ENCODE results near the gene SDHAF1. TPM values are rescaled to one million over a fixed set of nuclear protein-coding genes. Genes with fewer than 3 reads are reported as not detected.

Gene SDHAF1
- total RNA-seq, 1 donor from 2014 or later = 23.2 TPM

DNA sequence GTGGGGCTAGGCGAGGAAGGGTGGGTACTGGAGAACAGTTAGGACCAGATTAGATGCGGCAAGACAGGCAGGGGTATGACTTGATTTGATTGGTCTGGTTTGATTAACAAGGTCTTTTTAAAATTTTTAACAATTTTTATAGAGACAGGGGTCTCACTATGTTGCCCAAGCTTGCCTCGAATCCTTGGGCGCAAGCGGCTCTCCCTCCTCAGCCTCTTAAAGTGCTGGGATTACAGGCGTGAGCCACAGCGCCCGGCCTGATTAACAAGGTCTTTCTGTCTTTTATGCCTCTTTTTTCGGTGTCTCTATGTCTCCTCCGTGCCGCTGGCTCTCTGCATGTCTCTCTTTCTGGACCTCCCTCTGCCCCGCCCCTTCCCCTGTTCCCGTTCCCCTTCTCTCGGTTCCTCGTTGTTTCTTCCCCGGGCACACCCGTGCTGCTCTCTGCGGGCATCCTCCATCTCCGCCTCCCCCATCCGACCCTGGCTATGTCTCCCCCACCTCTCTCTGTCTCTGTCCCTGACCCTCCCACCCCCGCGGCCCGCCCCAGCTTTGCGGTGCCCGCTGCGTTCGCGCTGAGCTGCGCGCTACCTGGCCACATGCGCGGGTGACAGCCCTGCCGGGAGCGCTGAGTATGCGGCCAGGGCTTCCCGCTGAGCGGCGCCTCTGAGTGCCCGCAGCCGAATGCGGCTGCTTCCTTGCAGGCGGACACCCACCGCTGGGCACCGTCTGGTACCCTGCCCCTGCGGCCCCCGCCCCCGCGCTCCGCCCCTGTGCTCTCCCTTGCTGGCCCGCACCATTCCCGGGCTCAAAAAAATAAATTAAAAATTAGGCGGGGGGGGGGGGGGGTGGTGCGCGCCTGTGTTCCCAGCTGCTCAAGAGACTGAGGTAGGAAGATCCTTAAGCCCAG is 8.1 kb upstream of the SDHAF1 start:
- TF ChIP-seq, protein P1, sequence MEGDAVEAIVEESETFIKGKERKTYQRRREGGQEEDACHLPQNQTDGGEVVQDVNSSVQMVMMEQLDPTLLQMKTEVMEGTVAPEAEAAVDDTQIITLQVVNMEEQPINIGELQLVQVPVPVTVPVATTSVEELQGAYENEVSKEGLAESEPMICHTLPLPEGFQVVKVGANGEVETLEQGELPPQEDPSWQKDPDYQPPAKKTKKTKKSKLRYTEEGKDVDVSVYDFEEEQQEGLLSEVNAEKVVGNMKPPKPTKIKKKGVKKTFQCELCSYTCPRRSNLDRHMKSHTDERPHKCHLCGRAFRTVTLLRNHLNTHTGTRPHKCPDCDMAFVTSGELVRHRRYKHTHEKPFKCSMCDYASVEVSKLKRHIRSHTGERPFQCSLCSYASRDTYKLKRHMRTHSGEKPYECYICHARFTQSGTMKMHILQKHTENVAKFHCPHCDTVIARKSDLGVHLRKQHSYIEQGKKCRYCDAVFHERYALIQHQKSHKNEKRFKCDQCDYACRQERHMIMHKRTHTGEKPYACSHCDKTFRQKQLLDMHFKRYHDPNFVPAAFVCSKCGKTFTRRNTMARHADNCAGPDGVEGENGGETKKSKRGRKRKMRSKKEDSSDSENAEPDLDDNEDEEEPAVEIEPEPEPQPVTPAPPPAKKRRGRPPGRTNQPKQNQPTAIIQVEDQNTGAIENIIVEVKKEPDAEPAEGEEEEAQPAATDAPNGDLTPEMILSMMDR (conservative IDR thresholded peaks at IDR 0.05; ENCODE audit: low read depth, low read length) = no peak
- DNase-seq (ENCODE audit: low read depth) = no peak
- peak overlapping the region; percentile 23 for H3K4me3 ChIP-seq (ENCODE audit: low read depth, low read length)

DNA sequence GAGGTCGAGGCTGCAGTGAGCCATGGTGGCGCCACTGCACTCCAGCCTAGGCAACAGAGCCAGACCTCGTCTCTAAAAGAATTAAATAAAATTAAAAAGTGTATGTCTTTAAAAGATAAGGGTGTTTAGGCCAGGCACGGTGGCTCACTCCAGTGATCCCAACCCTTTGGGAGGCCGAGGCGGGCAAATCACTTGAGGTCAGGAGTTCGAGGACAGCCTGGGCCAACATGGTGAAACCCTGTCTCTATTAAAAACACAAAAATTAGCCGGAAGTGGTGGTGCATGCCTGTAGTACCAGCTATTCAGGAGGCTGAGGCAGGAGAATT is 7.5 kb upstream of the SDHAF1 start:
- TF ChIP-seq, protein P1 (conservative IDR thresholded peaks at IDR 0.05; ENCODE audit: low read depth, low read length) = no peak
- no peak for DNase-seq (ENCODE audit: low read depth)
- no peak overlapping the region for H3K4me3 ChIP-seq (ENCODE audit: low read depth, low read length)

DNA sequence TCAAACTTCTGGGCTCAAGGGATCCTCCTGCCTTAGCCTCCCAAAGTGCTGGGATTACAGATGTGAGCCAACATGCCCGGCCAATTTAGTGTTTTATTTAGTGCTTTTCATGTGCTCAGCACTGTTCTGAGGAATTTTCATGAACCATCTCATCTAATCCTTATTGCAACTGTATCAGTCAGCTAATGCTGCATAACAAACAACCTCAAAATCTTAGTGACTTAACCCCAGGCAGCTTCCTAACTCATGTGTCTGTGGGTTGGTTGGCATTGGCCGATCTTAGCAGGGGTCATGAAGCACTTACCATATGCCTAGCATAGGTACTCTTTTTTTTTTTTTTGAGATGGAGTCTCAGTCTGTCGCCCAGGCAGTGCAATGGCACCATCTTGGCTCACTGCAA is 6.2 kb upstream of the SDHAF1 start:
- no peak for DNase-seq (ENCODE audit: low read depth)
- no peak overlapping the region for H3K4me3 ChIP-seq (ENCODE audit: low read depth, low read length)
- TF ChIP-seq, protein P1 (conservative IDR thresholded peaks at IDR 0.05; ENCODE audit: low read depth, low read length) = no peak

DNA sequence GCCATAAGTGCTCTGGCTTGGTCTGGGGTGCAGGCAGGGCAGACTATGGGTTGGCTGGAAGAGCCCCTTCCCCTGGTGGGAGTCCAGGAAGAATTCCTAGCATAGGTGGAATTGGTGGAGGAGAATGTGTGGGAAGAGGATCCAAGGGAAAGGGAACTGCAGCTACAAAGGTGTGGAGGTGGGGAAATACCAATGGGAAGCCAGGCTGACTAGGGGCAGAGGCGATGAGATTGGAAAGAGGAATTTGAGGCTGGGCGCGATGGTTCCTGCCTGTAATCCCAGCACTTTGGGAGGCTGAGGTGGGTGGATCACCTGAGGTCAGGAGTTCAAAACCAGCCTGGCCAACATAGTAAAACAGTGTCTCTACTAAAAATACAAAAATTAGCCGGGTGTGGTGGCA is 4.8 kb upstream of the SDHAF1 start:
- TF ChIP-seq, protein P1 (conservative IDR thresholded peaks at IDR 0.05; ENCODE audit: low read depth, low read length) = no peak
- H3K4me3 ChIP-seq (ENCODE audit: low read depth, low read length) = no peak overlapping the region
- DNase-seq (ENCODE audit: low read depth) = no peak

DNA sequence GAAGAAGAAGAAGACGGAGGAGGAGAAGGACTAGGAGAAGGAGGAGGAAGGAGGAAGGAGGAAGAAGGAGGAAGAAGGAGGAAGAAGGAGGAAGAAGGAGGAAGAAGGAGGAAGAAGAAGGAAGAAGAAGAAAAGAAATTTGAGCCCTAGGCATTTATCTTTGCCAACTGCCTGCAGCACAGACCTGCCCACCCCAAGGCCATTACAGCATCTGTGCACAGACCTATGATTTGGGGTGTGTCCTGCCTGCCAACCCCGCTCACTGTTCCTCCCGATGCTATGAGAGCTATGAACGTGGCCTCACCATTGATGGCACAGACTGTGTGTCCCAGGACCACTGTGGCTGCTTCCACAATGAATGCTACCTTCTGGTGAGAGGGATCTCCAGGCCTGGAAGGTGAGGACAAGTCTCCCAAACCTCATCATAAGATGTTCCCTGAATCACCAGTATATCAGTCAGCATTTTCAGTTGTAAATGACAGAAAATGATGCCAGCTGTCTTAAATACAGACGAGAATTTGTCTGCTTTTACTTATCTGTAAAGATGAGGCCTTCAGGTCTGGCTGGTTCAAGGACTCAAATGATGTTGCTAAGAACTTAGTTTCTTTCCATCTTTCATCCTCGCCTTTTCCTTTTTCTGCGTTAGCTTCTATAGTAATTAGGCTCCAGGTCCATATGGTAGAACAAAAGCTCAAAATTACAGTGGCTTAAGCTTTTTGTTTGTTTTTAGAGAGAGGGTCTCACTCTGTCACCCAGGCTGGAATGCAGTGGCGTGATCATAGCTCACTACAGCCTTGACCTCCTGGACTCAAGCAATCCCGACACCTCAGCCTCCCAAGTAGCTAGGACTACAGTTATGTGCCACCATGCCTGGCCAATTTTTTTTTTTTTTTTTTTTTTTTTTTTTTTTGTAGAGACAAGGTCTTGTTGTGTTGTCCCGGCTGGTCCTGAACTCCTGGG is 3.9 kb upstream of the SDHAF1 start:
- DNase-seq (ENCODE audit: low read depth) = no peak
- no peak overlapping the region for H3K4me3 ChIP-seq (ENCODE audit: low read depth, low read length)
- TF ChIP-seq, protein P1 (conservative IDR thresholded peaks at IDR 0.05; ENCODE audit: low read depth, low read length) = no peak

DNA sequence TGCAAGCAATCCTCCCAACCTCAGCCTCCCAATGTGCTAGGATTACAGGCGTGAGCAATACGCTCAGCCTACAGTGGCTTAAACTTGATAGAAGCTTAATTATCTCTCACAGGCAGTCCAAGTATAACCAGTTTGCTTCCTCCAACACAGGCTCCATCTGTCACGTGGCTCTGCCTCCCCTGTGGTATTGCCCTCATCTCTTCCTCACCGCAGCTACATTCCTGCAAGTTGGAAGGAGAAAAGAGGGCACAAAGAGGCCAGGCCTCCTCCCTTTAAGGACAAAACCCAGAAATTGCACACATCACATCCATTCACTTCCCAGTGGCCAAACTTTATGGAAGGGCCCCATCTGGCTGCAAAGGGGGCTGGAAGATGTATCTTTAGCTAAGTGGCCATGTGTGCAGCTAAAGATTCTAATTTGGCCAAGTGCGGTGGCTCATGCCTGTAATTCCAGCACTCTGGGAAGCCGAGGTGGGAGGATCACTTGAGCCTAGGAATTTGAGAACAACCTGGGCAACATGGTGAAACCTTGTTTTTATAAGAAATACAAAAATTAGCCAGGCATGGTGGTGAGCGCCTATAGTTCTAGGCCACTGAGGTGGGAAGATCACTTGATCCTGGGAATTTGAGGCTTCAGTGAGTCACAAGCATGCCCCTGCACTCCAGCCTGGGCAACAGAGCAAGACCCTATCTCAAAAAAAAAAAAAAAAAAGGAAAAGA is 3.1 kb upstream of the SDHAF1 start:
- peak; percentile 29 for DNase-seq (ENCODE audit: low read depth)
- TF ChIP-seq, protein P1 (conservative IDR thresholded peaks at IDR 0.05; ENCODE audit: low read depth, low read length) = no peak
- H3K4me3 ChIP-seq (ENCODE audit: low read depth, low read length) = no peak overlapping the region

Measured in epithelial cell of proximal tubule (primary cell).